WTC11 (cell line): ENCODE data around the gene MRPL19.

Experiments used
- CREB1 ChIP-seq: sonication (generic); formaldehyde crosslinking; IDR thresholded peaks from 2 replicates; pipeline ENCODE4 v1.8.0; 2023; ENCODE audit warnings: mild to moderate bottlenecking, missing genetic modification reagents
- GABPB1 ChIP-seq: sonication (generic); formaldehyde crosslinking; IDR thresholded peaks from 2 replicates; pipeline ENCODE4 v1.8.1; 2023; ENCODE audit warnings: mild to moderate bottlenecking, missing genetic modification reagents
- NR2C2 ChIP-seq: sonication (generic); formaldehyde crosslinking; IDR thresholded peaks from 2 replicates; pipeline ENCODE4 v1.8.0; 2022; ENCODE audit warnings: mild to moderate bottlenecking, missing genetic modification reagents
- TEAD1 ChIP-seq: sonication (generic); formaldehyde crosslinking; IDR thresholded peaks from 2 replicates; pipeline ENCODE4 v1.8.0; 2022; ENCODE audit warnings: mild to moderate bottlenecking, missing genetic modification reagents
- TF ChIP-seq, protein P1 (sequence below): fragments of 200-600 bp; IDR thresholded peaks from 2 replicates; pipeline ENCODE4 v1.8.0; 2022; ENCODE audit warnings: antibody characterized with exemption
- TF ChIP-seq, protein P2 (sequence below): sonication (generic); formaldehyde crosslinking; IDR thresholded peaks from 2 replicates; pipeline ENCODE4 v1.8.1; 2022; ENCODE audit warnings: missing genetic modification reagents, borderline replicate concordance

DNA sequence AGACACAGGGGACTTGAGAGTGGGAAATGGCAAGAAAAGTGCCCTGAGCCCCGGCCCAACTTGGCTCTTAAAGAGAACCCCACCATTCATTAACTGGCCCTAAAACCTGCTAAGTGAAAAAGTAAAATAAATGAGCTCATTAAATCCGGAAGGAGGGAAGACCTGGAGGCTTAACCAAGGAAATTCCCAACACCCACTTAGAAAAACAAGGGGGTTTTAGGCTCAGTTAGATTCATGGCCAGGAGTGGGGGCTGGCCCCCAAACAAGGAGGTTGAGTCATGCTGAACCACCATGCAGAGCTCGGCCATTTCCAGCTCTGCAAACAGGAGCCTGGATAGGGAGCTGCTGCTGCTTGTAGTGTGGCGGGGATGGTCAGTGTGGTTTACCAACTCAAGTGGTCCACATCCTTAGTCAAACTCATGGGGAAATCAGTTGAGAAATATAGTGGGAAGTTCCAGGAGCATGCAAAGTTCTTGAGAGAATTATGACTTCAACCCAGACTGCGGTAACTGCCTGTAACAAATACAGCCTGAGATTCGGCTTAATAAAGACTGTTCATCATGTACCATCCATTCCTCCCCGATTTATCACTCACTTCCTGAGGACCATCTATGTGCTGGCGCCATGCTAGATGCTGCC, 39.7 kb upstream of the MRPL19 start:
- no peak for TF ChIP-seq NR2C2 (CRISPR knock-in tag)
- TF ChIP-seq, protein P1, sequence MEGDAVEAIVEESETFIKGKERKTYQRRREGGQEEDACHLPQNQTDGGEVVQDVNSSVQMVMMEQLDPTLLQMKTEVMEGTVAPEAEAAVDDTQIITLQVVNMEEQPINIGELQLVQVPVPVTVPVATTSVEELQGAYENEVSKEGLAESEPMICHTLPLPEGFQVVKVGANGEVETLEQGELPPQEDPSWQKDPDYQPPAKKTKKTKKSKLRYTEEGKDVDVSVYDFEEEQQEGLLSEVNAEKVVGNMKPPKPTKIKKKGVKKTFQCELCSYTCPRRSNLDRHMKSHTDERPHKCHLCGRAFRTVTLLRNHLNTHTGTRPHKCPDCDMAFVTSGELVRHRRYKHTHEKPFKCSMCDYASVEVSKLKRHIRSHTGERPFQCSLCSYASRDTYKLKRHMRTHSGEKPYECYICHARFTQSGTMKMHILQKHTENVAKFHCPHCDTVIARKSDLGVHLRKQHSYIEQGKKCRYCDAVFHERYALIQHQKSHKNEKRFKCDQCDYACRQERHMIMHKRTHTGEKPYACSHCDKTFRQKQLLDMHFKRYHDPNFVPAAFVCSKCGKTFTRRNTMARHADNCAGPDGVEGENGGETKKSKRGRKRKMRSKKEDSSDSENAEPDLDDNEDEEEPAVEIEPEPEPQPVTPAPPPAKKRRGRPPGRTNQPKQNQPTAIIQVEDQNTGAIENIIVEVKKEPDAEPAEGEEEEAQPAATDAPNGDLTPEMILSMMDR, result no peak
- TF ChIP-seq, protein P2, sequence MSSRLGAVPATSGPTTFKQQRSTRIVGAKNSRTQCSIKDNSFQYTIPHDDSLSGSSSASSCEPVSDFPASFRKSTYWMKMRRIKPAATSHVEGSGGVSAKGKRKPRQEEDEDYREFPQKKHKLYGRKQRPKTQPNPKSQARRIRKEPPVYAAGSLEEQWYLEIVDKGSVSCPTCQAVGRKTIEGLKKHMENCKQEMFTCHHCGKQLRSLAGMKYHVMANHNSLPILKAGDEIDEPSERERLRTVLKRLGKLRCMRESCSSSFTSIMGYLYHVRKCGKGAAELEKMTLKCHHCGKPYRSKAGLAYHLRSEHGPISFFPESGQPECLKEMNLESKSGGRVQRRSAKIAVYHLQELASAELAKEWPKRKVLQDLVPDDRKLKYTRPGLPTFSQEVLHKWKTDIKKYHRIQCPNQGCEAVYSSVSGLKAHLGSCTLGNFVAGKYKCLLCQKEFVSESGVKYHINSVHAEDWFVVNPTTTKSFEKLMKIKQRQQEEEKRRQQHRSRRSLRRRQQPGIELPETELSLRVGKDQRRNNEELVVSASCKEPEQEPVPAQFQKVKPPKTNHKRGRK, result no peak
- TF ChIP-seq GABPB1 (CRISPR knock-in tag), result no peak
- TF ChIP-seq TEAD1, result no peak
- TF ChIP-seq CREB1 (CRISPR knock-in tag), result no peak
